Central memory CD4-positive, alpha-beta T cell (primary cell): ENCODE measurements around the gene SVOPL.
"Not testable (repeated sequence)": the region's sequence is repeated elsewhere in the genome, so short reads cannot be mapped to it uniquely, and the experiment has no call there.

Experiments used
- DNase-seq: peaks from one replicate; pipeline ENCODE4 v3.0.0; 2022
- total RNA-seq, 3 experiments: gene quantifications; one replicate each; lab custom pipeline; 2026; lab: John Stamatoyannopoulos, UW

SVOPL gene, protein sequence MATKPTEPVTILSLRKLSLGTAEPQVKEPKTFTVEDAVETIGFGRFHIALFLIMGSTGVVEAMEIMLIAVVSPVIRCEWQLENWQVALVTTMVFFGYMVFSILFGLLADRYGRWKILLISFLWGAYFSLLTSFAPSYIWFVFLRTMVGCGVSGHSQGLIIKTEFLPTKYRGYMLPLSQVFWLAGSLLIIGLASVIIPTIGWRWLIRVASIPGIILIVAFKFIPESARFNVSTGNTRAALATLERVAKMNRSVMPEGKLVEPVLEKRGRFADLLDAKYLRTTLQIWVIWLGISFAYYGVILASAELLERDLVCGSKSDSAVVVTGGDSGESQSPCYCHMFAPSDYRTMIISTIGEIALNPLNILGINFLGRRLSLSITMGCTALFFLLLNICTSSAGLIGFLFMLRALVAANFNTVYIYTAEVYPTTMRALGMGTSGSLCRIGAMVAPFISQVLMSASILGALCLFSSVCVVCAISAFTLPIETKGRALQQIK
- total RNA-seq, result 0 to 0.19 (median 0) reads per million in 3 experiments

DNA sequence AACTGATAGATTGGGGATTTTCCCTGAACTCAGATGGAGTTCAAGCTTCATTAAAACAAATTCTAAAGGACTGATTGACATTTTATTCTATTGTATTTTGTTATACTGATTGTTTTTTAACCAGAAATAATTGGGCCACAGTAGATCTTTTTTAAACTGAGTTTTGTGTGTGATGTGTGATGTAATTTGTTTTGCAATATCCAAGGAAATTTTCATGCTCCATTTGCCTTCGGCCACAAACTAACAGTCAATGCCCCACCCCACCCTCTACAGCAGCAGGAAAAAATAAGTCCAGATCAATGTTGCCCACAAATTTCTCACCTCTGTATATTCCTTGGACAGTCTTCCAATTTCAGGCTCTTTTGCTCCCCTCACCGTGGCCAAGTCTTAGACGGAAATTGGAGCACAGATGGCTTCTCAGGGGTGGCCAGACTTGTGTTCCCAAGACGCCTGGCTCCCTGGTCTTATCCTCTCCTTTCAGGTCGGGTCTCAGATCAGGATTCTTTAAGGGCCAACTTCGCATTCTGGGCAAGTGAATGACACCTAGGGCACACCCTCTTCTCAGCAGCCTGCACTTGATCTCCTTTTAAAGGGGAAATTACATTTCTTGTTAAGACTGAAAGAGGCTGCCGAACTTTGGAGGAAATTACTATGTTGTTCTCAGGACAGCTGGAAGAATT lies at the start of gene SVOPL:
TSS of gene SVOPL (minus strand) at position 506 of the 680 bp plus-strand sequence. CDS start 22,317 bp downstream, outside the sequence.
- no peak for DNase-seq

DNA sequence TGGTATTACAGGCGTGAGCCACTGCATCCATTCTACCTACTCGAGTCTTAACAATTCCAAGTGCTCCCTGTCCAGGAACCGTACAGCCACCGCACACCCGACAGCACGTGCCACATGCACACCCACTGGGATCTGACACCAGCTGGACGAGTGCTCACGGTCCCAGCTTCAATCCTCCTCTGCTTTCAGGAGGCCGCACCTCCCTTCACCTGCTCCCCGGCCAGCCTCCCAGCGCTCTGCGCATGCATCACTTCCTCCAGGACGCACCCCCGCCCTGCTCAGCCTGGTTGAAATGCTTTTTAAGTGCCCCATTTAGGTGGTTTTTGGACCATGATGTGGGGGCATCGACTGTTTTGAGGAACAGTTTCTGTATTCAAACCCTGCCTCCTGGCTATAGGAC lies 49.3 kb upstream of the SVOPL start:
- no peak for DNase-seq

DNA sequence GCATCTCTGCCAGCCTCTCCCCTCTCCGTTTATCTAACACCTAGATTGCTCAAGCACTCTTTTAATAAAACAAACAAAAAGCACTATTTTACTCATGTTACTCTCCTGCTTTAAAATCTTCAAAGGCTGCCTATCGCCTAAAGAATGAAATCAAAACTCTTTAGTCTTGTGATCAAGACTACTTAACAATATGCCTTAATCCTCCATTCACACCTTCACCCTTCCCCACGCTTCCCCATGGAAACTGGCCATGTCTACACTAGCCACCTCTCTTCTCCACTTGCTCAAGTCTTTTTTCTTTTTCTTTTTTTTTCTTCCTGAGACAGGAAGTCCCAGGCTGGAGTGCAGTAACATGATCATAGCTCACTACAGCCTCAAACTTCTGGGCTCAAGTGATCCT lies 48.8 kb upstream of the SVOPL start:
- DNase-seq, result no peak

DNA sequence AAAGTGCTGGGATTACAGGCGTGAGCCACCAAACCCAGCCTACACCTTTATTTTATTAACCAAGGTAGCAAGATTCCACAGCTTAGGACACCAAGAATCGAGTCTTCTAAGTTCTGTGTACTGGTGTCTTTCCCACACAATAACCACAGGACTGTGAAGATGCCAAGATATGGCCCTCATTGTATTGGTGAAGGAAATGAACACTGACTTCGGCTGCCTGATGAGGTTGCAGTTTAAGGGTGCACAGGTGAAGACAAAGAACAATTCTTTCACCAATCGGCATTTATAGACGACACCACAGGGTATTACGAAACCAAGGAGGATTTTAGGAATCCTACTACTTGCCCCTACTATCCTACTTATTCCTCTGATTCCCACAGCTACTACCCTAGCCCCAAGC lies 47.5 kb upstream of the SVOPL start:
- no peak for DNase-seq

DNA sequence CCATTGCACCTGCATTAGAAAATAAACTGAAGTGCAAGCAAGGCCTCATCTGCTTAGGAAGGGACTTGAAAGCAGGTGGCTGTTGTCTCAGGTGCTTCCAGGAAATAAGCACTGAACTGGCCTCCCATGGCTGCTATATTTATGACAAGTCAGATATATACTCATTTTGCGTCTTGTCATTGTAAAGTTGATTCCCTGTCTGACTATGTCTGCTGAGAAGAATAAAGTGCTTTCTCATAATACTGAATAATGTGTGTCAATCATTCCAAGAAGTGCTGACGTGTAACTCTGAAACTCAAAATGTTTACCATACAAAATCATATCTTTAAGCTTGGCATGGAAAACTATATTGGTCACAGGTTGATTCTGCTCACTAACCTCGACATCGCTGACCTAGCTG lies 44.9 kb upstream of the SVOPL start:
- DNase-seq, result no peak

DNA sequence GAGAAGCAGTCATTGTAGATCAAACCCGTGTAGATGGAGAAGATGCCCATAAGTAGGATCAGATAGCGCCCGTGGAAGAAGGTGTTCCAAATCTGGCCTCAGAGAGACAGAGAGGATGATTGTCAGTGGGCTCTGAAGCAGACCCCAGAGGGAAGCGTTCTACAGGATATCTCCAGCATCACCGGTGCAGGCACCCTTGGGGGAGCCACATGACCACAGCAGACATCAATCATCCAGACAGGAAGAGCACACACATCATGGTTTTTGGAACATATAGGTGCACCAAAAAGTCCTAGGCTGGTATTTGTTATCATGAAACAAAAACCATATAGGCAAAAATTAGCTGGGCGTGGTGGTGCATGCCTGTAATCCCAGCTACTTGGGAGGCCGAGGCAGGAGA lies 44.0 kb upstream of the SVOPL start:
- DNase-seq, result no peak

DNA sequence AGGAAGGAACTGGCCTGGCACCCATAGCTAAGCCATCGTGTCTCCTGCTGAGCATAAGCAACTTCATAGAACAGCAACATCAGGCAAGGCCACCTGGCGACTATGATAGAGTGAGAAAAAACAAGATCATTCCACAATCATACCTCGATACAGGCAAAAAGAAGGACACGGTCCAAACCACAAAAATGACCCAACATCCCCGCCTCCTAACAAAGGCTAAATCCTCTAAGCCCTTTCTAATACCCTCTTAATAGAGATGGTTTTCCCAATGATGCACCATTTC lies 40.2 kb upstream of the SVOPL start:
- DNase-seq, result no peak

DNA sequence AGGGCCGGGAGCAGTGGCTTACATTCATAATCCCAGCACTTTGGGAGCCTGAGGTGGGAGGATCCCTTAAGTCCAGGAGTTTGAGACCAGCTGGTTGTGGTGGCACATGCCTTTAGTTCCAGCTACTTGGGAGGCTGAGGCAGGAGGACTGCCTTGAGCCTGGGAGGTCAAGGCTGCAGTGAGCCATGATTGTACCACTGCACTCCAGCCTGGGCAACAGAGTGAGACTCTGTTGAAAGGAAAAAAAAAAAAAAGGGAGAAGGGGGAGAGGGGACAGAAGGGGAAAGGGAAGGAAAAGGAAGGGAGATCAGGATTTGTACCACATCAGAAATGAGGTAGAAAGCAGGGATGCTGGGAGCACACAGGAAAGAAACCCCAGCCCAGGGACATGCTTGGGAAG lies 38.7 kb upstream of the SVOPL start:
- DNase-seq, result no peak

DNA sequence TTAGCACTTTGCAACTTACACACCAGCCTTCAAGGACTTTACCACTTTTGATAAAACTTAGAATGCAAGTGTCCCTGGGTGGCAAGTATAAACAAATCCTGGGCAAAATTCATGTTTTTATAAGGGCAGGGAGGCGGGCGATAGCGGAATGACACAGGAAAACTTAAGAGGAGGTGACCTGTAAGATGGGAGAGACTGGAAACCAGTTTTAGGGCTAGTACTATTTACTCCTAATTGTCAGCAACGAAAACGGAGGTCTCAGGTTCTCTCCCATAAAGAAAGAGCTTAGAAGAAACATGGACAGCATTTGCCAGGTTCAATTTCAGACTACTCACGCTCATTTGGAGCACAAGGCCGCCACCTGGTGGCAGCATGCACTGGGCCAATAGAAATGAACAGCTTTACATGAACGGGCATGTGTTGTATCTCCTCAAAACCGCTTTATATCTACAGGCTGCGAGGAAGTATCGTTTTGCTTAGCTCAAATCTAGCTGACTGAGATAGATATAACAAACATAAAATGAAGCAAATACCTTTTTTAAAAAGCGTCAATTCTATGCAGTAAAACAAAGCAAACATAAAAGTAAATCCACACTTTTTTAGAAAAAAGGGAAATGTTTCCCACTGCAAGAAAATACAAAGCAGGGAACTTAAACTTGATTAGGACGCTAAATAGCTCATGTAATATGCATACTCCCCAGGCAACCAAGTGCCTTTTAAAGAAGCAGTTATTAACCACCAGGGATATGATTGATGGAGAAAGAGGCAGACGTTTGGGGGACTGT lies 37.6 kb upstream of the SVOPL start:
- DNase-seq, result peak; percentile 70

DNA sequence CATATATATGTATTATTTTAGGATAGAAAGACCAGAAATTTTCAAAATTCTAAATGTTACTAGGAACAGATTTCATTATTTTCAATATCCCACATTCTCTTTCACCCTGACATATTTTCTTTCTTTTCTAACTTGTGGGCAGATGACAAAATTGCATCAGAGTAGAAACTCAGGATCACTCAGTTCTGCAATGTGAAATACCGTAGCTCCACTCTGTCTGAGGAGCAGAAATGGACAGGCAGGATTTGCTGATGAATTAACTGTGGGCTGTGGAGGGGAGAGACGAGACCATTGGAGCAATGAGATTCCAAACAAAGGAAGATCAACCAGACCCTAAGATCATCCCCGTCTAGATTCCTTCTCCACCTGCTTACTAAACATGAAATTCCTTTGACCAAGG lies 37.0 kb upstream of the SVOPL start:
- DNase-seq, result no peak

DNA sequence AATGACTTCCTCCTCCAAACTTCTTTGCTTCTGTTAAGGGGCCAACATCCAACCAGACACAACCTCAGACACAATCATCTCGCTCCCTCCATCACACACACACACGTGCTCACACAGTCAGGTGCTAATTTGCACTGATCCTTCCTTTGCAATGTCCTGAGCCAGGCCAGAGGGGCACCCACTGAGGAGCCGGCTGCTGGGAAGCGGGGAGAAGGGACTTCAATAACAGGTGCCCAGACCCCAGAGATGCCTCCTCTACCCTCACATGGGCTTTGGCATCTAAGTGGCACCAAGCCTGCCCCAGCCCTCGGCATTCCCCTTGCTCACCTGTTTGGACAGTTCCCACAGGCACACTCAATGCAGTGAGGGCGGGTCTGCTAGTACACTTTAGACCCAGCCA lies 34.2 kb upstream of the SVOPL start:
- DNase-seq, result no peak

DNA sequence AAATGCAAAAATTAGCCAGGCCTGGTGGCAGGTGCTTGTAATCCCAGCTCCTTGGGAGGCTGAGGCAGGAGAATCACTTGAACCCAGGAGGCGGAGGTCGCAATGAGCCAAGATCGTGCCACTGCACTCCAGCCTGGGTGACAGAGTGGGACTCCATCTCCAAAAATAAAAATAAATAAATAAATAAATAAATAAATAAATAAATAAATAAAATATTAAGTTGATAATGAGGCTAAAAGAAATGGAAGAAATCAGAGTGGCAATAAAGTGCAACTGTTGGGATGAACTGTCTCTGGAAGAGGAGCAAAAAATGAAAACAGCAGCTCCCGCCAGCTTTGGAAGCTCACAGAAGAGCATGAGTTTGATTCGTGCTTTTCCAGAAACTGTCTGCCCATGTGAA lies 30.6 kb upstream of the SVOPL start:
- not testable (repeated sequence) for DNase-seq

DNA sequence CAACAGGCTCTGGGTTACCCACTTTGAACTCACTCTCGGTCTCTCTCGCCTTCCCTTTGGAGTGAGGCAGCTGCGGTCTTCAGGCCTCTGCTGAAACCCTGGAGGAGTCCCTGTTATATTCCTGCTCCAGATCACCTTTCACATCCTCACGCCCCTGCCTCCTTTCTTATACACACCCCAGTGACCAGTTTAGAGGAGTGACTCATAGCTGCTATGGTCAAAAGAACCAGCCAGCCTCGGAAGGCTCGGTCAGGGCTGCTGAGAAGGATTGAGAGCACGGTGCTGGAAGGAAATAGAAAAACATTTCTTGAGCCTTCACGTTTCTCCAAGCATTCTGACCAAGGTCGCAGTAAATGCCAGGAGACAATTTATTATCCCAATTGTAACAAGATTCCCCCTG lies 28.3 kb upstream of the SVOPL start:
- no peak for DNase-seq

DNA sequence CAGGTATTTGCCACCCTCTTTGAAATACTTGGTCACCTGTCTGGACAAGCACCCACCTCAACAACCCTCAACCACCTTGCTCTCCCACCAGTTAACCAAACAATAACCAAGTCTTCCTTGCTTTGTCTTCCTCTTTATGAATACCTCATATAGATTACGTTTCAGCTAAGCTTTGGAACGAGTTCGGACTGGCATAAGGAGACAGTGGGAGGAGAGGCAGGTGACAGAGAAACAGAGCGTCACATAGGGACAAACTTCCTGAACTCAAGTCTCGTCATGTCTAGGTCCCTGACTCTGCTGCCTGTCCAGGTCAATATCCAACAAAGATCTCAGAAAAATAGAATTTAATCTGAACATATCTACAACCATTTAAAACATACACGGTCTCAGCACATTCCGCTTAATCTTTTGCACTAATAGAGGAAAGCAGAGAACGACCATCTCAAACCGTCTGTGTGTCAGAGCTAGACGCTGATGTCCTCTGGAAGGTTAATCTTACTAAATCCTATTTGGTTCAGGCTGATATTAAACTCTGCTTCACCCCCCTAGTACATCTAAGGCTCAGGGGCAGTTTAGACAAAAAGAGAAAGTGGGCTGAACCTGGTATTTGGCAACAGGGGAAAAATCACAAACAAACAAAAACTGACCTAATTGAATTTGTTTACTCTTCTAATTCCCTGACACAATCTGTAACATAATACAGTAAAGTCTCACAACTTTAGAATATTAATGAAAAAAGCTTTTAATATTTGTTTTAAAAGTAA lies 26.4 kb upstream of the SVOPL start:
- no peak for DNase-seq

DNA sequence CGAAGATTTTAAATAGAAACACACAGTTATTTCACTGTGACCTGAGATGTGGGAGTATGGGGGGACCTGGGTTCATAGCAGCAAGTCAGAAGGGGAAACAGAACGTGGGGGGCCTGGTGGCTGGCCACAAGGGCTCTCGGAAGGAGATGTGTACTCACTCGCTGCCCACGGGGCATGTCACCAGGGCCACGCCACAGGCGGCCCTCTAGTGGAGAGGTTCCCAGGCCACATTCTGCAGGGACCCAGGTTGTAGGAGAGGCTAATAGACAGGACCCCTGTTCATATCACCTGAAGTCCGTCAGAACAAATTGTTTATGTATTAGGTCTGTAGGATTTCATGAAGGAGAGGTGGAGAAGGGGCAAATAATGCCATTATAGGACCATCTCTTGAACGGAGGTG lies 25.1 kb upstream of the SVOPL start:
- no peak for DNase-seq

DNA sequence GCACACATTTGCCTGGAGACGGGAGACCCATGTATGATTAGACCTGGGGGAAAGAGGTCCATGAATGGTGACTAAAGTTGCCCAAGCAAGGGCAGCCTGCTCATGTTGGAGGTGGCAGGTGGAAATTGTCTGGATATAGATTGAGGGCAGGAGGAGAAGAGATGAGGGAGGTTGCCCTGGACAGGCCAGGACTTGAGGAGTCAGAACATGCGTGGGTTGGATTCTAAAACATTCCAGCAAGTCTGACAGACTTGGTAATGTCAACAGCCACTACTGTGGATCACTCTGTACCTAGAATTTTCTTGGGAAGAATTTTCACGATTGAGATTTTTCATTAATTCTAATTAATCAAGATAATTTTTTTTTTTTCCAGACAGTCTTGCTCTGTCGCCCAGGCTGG lies 19.1 kb upstream of the SVOPL start:
- no peak for DNase-seq

DNA sequence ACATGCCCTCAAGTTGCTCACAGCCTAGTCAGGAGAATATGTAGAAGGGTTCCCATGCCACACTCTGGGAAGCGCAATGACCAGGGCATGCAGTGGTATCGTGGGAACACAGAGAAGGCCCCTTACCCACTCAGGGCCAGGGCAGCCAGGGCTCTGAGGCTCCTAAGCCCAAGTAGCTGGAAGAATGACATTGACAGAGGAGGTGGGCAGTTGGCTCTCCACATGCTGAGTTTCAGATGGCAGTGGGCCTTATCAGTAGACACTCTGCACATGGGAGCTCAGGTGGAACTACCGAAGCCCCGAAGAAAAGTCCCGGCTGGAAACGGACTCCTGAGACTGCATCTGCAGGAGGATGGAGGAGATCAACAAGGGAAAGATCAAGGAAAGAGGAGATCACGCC lies 15.7 kb upstream of the SVOPL start:
- DNase-seq, result no peak

DNA sequence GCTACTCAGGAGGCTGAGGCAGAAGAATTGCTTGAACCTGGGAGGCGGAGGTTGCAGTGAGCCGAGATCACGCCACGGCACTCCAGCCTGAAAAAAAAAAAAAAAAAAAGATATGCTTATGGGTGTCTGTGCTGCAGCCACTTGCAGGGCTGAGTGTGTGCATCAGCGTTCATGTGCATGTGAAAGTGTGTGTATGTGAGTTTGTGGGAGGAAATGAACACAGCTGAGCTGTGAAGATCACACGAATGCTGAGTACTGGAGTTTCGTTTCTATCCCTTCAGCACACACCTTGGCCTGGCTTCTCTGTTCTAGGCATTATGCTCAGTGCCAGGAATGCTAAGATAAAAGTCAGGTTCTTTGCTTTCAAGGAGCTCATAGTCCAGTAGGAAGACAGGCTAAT lies 12.0 kb upstream of the SVOPL start:
- no peak for DNase-seq

DNA sequence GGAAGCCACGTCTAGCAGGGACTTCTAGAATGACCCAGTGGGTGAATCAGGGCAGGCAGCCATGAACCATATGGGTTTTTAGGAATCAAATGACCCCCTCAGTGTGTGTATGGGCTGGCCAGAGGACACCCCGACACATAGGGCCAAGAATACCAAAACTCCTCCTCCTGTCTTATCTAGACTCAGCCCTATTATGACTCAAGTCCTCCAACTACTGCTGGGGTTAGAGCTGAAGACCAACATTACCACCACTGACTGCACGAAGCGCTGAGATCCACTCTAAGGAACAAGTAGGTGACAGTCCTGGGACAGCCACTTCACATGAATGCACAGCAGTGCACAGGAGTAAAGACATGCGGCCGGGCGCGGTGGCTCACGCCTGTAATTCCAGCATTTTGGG lies 11.5 kb upstream of the SVOPL start:
- no peak for DNase-seq

DNA sequence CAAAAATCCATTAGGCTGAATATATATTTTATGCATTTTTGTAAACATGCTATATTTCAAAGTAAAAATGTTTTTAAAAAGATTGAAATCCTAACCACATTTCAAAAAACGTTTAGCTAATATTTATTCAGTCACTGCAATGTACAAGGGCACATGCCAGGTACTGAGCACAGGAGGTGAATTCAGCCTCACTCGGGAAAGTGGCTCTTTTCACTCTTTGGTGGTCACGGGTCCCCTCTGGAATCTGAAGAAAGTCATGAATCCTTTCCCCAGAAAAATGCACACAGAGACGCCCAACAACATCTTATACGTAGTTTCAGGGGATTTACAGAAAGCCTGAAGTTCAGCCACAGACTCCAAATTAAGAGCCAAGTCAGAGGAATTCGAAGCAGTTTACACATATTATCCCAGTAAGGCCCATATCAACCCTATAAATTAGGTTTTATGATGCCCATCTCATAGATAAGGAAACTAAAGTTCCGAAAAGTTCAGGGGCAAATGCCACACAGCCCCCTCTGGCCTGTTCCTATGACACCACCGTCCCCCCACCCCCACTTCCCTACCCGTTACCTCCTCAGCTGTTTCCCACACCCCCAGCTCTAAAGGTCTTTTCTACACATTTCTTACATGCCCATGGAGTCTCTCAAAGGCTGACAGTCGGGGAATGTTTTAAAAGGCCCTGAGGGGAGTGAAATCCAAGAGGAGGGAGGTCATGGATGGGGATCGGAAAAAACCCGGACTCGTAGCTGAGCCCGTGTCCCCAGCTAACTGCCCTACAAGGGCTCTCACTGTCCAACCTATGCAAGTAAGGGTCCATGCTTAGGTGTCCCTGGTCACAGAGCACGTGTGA lies 9.6 kb upstream of the SVOPL start:
- DNase-seq, result no peak

DNA sequence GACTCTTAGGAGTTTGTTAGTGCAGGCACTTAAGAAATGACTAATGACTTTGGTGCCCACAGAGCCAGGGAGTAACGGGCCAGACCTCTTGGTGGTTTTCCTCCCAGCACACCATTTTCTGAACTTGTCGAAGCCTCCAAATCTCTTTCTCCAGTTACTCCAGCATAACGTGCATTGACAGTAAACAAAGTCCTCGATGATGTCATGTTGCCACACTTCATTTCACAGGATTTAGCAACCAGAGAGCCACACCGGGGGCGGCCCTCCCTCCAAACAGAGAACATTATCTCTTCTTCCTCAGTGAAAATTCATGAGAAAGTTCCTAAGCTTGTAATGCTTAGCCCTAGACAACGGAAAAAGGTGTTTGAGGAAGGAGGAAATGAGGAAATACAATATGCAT lies 4.0 kb upstream of the SVOPL start:
- no peak for DNase-seq

DNA sequence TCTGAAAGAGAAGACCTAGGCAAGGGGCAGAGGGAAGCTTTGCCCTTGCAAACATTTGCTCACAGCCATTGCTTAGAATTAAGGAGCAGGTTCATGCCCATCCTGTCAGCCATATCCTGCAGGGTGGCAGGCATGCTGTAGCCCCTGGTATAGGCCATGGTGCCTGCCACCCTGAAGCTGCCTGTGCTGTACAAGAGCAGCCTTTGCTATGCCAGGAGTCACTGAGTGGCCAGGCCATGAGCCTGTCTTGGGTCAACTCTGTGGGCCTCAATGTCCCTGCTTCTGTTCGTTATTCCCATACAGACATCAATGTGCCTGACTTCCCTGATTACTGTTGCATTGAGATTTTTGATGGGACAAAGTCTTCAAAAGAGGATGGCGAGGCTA lies 368 bp upstream of the SVOPL start:
- DNase-seq, result no peak
